BLaER1 treated with 17β-estradiol and CSF1 and Interleukin-3, amounts not matched to agents 10 nM and 100 nM (cell line): ENCODE measurements around the gene MIPEP.

ENCODE experiments used
- H3K27ac ChIP-seq, 11 experiments: shearing (Covaris generic); formaldehyde crosslinking; 2 replicates each; pipeline ENCODE4 v1.8.1; 2022
- H3K27me3 ChIP-seq, 11 experiments: shearing (Covaris generic); formaldehyde crosslinking; 2 replicates each; pipeline ENCODE4 v1.8.1; 2022
- H3K36me3 ChIP-seq, 11 experiments: shearing (Covaris generic); formaldehyde crosslinking; 2 replicates each; pipeline ENCODE4 v1.8.1; 2022
- H3K4me1 ChIP-seq, 10 experiments: shearing (Covaris generic); formaldehyde crosslinking; 2 replicates each; pipeline ENCODE4 v1.8.1; 2022
- H3K4me2 ChIP-seq, 11 experiments: shearing (Covaris generic); formaldehyde crosslinking; 2 replicates each; pipeline ENCODE4 v1.8.1; 2022
- H3K4me3 ChIP-seq, 10 experiments: shearing (Covaris generic); formaldehyde crosslinking; 2 replicates each; pipeline ENCODE4 v1.8.1; 2022
- H3K9ac ChIP-seq, 11 experiments: shearing (Covaris generic); formaldehyde crosslinking; 2 replicates each; pipeline ENCODE4 v1.8.1; 2022
- H3K9me3 ChIP-seq, 11 experiments: shearing (Covaris generic); formaldehyde crosslinking; replicated peaks in 1 of 11; 2 replicates each; pipeline ENCODE4 v1.8.1; 2022
- H4K20me1 ChIP-seq, 11 experiments: shearing (Covaris generic); formaldehyde crosslinking; 2 replicates each; pipeline ENCODE4 v1.8.1; 2022
- Cebpa-rat ChIP-seq, 11 experiments: shearing (Covaris generic); IDR thresholded peaks; 2 replicates each; pipeline ENCODE4 v1.8.1; 2022

MIPEP gene

DNA sequence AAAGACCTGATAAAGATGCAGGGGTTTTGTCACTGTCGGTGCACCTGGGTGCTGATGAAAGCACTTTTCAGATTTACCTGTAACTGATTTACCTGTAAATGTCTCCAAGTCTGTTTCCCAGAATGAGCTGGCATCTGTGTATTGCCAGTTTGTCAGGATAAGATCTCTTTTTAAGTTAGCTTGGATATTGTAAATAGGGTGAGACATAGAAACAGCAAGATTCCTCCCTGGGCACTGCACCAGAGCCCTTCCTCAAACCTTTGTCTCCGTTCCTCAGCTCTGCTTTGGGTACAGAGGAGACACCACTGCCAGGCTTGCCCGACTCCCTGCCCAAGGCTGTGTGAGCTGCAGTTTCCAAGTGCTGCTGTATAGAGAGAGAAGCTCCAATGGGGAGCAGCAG is 160.4 kb downstream of the MIPEP start:
- Histone ChIP-seq H3K27ac (no peak overlapping the region), H3K4me2 (no peak overlapping the region), H3K27me3 (no peaks in the 10 kb centered on the region), H3K9me3 (no peaks in the 10 kb centered on the region), H3K4me1 (no peaks in the 10 kb centered on the region), H3K36me3 (peaks cover 0 to 16% (median 0%) of the 10 kb centered on the region in 11 experiments; a peak in 9 of 22 replicates), H4K20me1 (no peaks in the 10 kb centered on the region), H3K9ac (no peak overlapping the region), H3K4me3 (no peak overlapping the region)
- TF ChIP-seq Cebpa-rat (IDR thresholded peaks at IDR 0.05), result no peak

DNA sequence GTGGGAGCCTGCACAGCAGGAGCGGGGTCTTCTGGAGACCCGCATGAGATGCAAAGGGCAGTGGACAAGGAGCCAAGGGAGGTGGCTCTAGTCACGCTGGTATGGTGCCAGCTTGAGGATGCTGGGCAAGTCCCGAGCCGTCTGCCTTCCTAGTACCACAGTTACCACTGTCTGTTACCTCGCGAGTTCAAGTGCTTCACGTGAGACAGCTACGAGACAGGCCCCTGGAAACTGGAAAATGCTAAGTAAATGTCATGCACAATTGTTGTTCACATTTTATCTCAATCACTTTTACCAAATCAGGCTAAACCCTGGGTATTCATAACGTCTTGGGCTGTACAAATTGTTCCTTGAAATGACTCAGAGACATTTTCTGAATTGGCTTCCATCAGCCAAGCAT is 163.3 kb downstream of the MIPEP start:
- H3K9me3 ChIP-seq, result peaks cover 7 to 17% (median 8%) of the 10 kb centered on the region in 11 experiments; a peak in 20 of 22 replicates
- no peak overlapping the region for H3K9ac ChIP-seq
- no peak for TF ChIP-seq Cebpa-rat (IDR thresholded peaks at IDR 0.05)
- H3K36me3 ChIP-seq, result peaks cover 0 to 16% (median 0%) of the 10 kb centered on the region in 11 experiments; a peak in 9 of 22 replicates
- no peaks in the 10 kb centered on the region for H4K20me1 ChIP-seq
- H3K4me3 ChIP-seq, result no peak overlapping the region
- H3K27ac ChIP-seq, result no peak overlapping the region
- no peaks in the 10 kb centered on the region; a peak in 1 of 20 replicates for H3K4me1 ChIP-seq
- H3K27me3 ChIP-seq, result no peaks in the 10 kb centered on the region
- no peak overlapping the region for H3K4me2 ChIP-seq

DNA sequence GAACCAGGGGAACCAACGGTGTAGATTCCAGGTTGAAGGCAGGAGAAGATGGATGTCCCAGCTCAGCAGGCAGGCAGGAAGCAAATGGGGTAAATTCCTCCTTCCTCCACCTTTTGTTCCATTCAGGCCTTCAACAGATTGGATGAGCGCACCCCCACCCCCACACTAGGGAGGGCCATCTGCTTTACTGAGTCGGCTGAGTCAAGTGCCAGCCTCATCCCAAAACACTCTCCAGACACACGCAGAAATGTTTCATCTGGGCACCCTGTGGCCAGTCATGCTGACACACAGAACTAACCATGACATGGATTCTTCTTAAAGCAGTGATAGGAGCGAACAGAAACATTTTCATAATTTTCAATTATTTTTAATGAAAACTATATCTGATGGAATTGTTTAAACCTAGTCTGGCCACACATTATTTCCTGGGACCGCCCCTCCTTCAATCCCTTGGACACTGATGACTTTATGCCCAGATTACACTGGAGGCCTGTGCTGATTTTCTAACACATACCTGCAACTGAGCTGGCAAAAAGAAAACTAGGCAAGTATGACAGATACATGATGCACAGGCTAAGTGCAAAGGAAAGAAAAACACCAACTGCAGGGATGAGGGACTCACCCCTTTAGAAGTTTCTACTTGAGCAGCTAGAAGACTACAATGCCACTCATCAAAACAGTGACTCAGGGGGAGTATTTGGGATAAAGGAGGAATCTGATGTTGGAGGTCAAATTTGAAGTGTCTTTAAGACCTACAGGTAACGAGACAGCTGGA is 164.8 kb downstream of the MIPEP start:
- Histone ChIP-seq H3K27me3 (no peaks in the 10 kb centered on the region), H3K9ac (no peak overlapping the region), H3K9me3 (peaks cover 13 to 27% (median 18%) of the 10 kb centered on the region in 11 experiments), H3K27ac (no peak overlapping the region), H3K4me3 (no peak overlapping the region), H3K4me1 (no peaks in the 10 kb centered on the region; a peak in 1 of 20 replicates), H3K4me2 (no peak overlapping the region), H4K20me1 (no peaks in the 10 kb centered on the region), H3K36me3 (peaks cover 0 to 13% (median 0%) of the 10 kb centered on the region in 11 experiments; a peak in 9 of 22 replicates)
- no peak for TF ChIP-seq Cebpa-rat (IDR thresholded peaks at IDR 0.05)

DNA sequence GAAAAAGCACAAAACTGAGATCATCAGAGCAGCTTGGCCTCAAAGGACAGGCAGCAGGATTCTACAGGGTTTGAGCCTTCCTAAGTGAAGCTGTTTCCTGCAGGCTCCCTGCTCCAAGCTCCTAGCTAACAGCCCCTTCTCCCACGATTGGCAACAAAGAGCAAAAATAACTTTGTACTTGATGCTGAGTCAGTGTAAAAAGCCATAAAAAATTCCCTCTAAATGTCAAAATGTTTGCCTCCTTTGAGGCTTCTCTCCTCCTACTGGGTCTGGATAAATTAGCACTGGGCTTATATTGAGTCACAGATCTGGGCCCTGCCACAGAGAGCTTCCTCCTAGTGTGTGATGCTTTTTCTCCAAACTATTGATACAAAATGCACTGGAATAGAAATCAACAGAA is 165.7 kb downstream of the MIPEP start:
- Histone ChIP-seq H3K4me2 (no peak overlapping the region), H3K9me3 (peaks cover 13 to 27% (median 18%) of the 10 kb centered on the region in 11 experiments), H3K36me3 (peaks cover 0 to 4% (median 0%) of the 10 kb centered on the region in 11 experiments; a peak in 1 of 22 replicates), H3K4me3 (no peak overlapping the region), H3K4me1 (no peaks in the 10 kb centered on the region; a peak in 1 of 20 replicates), H3K27me3 (no peaks in the 10 kb centered on the region), H3K9ac (no peak overlapping the region), H3K27ac (no peak overlapping the region), H4K20me1 (no peaks in the 10 kb centered on the region)
- no peak for TF ChIP-seq Cebpa-rat (IDR thresholded peaks at IDR 0.05)

DNA sequence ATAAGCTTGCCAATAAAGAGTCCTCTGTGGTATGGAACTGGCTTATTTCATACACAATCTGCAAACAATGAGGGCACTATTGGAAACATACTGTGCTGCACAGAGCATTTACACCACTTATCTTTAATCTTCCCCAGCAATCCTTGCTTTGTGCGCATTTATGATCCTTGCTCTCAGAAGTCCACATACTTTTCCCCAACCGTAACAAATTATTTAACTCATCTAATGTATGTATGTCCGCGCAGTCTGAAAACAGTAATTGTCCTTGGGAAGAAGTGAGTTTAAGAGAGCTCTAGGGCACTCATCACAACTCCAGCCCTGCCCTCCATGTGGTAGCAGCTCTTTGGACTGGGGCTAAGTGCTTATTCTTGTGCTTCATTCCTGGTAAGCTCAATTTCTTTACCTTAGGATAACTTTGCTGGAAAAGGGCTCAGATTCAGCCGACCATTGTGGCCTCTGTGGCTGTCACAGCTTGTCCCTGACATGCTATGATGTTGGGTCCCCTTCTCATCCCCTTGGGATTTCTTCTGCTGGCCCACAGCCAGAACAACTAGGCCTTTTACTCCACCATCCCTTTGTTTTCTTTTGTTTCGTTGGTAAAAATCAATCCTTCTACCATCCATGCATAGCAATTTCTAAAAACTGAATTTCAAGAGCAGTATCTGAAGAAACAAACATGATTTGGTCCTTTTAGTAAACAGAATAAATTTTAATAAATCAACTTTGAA is 166.3 kb downstream of the MIPEP start:
- H4K20me1 ChIP-seq, result no peaks in the 10 kb centered on the region
- no peak overlapping the region for H3K9ac ChIP-seq
- no peaks in the 10 kb centered on the region for H3K36me3 ChIP-seq
- H3K4me2 ChIP-seq, result no peak overlapping the region
- no peak for TF ChIP-seq Cebpa-rat (IDR thresholded peaks at IDR 0.05)
- no peaks in the 10 kb centered on the region; a peak in 1 of 20 replicates for H3K4me1 ChIP-seq
- H3K27ac ChIP-seq, result no peak overlapping the region
- H3K4me3 ChIP-seq, result no peak overlapping the region
- peaks cover 13 to 27% (median 18%) of the 10 kb centered on the region in 11 experiments for H3K9me3 ChIP-seq
- H3K27me3 ChIP-seq, result no peaks in the 10 kb centered on the region

DNA sequence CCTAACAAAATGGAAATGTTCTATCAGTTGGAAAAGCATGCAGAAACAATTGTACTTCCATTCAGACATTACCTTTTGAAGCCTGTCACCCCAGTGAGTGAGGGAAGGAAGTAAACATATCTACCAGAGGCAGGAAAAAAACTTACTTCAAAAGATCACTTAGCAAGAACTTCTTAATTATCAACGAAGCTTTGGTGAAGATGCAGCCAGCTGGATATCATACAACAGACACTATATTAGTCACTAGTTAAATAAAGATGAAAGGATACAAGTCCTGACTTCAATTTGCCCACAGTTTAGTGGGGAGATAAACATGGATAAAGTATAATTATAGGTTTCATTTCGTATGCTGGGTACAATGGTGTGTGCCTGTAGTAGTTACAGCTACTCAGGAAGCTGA is 170.2 kb downstream of the MIPEP start:
- Histone ChIP-seq H4K20me1 (no peaks in the 10 kb centered on the region), H3K27me3 (no peaks in the 10 kb centered on the region), H3K4me3 (no peak overlapping the region), H3K9ac (no peak overlapping the region), H3K36me3 (no peaks in the 10 kb centered on the region), H3K4me2 (no peak overlapping the region), H3K4me1 (peaks cover 0 to 3% (median 0%) of the 10 kb centered on the region in 10 experiments; a peak in 2 of 20 replicates), H3K27ac (no peak overlapping the region), H3K9me3 (peaks cover 14 to 37% (median 21%) of the 10 kb centered on the region in 11 experiments)
- TF ChIP-seq Cebpa-rat (IDR thresholded peaks at IDR 0.05), result no peak

DNA sequence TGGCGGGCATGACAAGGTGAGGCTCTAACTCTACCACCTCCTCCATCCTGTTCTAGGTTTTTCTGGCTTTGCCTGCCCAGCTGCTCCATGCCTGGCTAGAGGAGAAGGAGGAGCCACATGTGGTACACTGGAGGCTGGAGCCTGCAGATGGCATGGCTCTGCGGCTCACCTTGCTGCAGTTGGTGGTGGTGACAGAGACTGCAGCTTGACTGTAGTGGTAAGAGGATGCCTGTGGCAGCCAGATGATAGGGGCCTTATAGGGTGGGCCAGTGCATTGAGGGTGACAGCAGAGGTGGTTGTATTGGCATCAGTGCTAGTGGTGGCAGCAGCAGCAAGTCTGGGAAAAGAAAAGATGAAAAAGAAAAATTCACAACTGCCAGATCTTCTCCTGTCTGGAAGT is 172.8 kb downstream of the MIPEP start:
- peaks cover 15 to 42% (median 25%) of the 10 kb centered on the region in 11 experiments for H3K9me3 ChIP-seq

DNA sequence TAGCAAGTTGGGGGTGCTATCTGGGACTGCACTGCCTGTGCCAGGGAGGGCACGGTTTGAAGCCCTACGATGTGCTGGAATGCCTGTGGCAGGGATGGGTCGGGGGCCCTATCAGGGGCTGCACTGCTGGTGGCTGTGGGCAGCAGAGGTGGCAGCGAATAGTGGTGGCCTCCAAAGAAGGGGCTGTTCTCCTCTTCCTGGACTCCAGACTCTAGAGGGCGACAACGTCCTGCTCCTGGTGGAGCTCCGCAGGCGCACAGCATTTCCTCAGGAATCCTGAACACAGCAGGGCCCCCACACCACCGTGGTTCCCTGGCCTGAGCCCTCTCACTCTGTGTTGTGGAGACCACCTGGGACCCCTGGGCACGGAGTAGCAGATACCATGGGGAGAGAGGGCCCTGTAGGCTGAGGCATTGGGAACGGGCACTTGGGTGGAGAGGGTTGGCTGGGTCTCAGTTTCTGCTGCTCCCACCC is 173.4 kb downstream of the MIPEP start:
- Histone ChIP-seq H3K4me2 (no peak overlapping the region), H4K20me1 (no peaks in the 10 kb centered on the region), H3K27ac (no peak overlapping the region), H3K36me3 (no peaks in the 10 kb centered on the region), H3K4me3 (no peak overlapping the region), H3K9ac (no peak overlapping the region), H3K9me3 (peaks cover 9 to 36% (median 19%) of the 10 kb centered on the region in 11 experiments), H3K27me3 (no peaks in the 10 kb centered on the region), H3K4me1 (peaks cover 0 to 3% (median 0%) of the 10 kb centered on the region in 10 experiments; a peak in 2 of 20 replicates)
- no peak for TF ChIP-seq Cebpa-rat (IDR thresholded peaks at IDR 0.05)

More for the DNA sequence above, 172.8 kb downstream of the MIPEP start:
- no peak overlapping the region for H3K27ac ChIP-seq
- H3K4me2 ChIP-seq, result no peak overlapping the region
- no peak overlapping the region for H3K9ac ChIP-seq
- H3K36me3 ChIP-seq, result no peaks in the 10 kb centered on the region
- TF ChIP-seq Cebpa-rat (IDR thresholded peaks at IDR 0.05), result no peak
- H3K4me3 ChIP-seq, result no peak overlapping the region
- H4K20me1 ChIP-seq, result no peaks in the 10 kb centered on the region
- no peaks in the 10 kb centered on the region for H3K27me3 ChIP-seq
- H3K4me1 ChIP-seq, result peaks cover 0 to 3% (median 0%) of the 10 kb centered on the region in 10 experiments; a peak in 2 of 20 replicates

DNA sequence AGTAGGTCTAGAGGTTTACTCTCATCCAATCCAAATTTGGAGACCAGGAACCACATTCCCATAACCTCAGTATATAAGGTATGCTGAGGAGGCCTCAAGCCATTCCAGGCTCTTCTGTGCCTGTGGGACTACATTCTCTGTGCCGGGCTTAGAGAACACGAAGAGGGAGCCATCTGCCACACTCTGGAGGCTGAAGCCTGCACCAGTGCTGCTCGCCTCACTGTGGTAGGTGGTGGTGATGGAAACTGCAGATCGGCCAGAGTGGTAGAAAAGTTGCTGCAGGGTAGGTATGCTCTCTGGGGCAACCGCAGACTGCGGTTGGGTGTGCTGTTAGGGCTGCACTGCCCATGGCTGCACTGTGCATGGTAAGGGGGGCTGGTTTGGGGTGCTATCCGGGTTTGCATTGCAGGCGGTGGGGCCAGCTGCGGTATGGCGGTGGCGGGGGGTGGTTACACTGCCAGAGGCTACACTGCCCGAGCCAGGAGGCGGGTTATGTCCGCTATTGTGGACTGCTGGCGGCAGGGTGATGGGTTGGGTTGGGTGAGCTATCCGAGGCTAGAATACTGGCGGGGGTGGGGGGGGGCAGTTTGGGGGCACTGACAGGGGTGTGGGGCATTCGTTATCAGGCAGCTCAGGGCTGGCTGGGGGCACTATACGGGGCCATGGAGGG is 174.0 kb downstream of the MIPEP start:
- no peak overlapping the region for H3K4me3 ChIP-seq
- peaks cover 0 to 3% (median 0%) of the 10 kb centered on the region in 10 experiments; a peak in 2 of 20 replicates for H3K4me1 ChIP-seq
- no peak overlapping the region for H3K9ac ChIP-seq
- H3K27ac ChIP-seq, result no peak overlapping the region
- no peaks in the 10 kb centered on the region for H3K27me3 ChIP-seq
- H4K20me1 ChIP-seq, result no peaks in the 10 kb centered on the region
- no peaks in the 10 kb centered on the region for H3K36me3 ChIP-seq
- H3K9me3 ChIP-seq, result peaks cover 3 to 30% (median 13%) of the 10 kb centered on the region in 11 experiments; a peak in 19 of 22 replicates
- H3K4me2 ChIP-seq, result no peak overlapping the region
- TF ChIP-seq Cebpa-rat (IDR thresholded peaks at IDR 0.05), result no peak
